Subcutaneous adipose tissue (tissue), 4 donors: ENCODE measurements around the gene MCRS1. TPM values are rescaled to one million over a fixed set of nuclear protein-coding genes. Genes with fewer than 3 reads are reported as not detected.

ENCODE experiments used
- total RNA-seq, 4 donors: library from RNA; depleted of rRNA; stranded (reverse); fragments of >200 nt; gene quantifications; one replicate each; pipeline ENCODE4 v1.1.0, GENCODE V29; 2016
- TF ChIP-seq, protein P1 (sequence below): fragments of 450-650 bp; IDR thresholded peaks from one replicate; pipeline ENCODE4 v1.5.1; 2016; ENCODE audit warnings: low read depth, mild to moderate bottlenecking, control low read depth, antibody characterized with exemption, moderate library complexity

The MCRS1 gene
- total RNA-seq, 4 donors from 2014 or later = 28.7 to 36.1 (median 32.5) TPM

DNA sequence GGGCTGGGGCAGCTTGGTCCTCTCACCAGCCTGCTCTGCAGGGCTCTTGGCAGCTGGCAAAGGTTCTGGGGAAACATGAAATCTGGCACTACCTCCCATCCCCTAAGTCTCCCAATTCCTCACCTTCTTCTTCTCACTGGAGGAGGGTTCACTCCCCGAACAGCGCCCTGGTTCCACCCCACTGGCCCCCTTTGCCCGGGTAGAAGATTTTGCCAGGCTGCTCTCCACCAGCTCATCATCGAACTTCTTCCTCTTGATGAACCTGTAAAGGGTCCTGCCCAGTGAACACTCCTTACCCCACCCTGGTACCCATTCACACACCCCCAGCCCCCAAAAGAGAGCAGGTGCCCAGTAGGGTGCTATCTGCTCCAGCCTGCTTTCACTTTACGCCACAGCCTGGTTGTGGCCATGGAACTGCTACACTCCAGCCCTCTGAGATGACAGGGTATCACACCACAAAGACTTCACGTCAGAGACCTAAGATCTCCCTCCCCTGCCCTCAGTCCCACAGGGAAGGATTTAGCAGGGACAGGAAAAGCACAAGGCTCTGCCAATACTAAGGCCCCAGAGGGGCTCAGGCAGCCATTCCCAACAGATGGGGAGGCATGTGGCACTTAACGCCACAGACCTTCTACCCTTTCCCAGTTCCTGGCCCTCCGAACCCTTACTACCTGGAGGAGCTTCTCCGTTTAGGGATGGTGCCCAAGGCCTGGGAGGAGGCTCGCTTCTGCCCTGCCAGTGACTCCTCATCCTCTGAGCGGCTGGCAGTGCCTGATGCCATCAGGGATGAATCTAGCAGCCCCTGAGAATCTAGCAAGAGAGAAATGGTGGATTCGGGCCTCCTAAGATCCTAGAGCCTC is 2.3 kb downstream of the MCRS1 start:
- TF ChIP-seq, protein P1, sequence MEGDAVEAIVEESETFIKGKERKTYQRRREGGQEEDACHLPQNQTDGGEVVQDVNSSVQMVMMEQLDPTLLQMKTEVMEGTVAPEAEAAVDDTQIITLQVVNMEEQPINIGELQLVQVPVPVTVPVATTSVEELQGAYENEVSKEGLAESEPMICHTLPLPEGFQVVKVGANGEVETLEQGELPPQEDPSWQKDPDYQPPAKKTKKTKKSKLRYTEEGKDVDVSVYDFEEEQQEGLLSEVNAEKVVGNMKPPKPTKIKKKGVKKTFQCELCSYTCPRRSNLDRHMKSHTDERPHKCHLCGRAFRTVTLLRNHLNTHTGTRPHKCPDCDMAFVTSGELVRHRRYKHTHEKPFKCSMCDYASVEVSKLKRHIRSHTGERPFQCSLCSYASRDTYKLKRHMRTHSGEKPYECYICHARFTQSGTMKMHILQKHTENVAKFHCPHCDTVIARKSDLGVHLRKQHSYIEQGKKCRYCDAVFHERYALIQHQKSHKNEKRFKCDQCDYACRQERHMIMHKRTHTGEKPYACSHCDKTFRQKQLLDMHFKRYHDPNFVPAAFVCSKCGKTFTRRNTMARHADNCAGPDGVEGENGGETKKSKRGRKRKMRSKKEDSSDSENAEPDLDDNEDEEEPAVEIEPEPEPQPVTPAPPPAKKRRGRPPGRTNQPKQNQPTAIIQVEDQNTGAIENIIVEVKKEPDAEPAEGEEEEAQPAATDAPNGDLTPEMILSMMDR = no peak

DNA sequence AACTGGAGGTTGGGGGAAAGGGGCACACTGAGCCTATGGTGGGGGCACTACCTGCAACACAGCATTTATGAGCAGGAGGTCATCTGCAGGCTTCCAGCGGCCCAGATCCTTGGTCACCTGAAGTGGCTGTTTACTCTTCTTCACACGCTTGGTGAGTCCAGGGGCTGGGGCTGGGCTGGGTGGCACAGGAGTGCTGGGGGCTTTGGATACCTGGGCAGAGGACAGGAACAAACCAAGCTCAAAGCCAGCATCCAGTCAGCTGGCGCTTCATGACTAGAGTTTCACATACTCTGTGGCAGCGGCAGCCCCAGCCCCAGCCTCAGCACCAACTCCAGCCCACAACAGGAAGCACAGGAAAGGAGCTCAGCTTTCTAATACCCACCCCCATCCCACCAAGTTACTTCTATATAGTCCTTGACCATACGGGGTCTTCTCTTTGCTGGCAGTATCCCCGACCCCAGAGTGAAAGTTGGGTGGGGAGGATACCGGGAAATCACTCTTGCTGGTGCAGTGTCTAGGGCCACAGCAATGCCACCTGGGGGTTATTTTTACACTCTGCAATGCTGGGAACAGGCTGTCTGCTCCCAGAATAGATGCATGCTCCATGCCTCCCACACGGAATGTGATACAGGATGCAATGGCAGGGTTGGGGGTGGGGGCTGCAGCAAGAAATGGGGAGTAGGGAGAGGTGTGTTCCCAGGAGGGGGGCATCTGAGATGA is 3.1 kb downstream of the MCRS1 start:
- TF ChIP-seq, protein P1 = no peak

GRCh38 chr12:49563951-49564685 is 3.8 kb downstream of the MCRS1 start:
- TF ChIP-seq, protein P1 = no peak

GRCh38 chr12:49562831-49563230 is 5.1 kb downstream of the MCRS1 start:
- TF ChIP-seq, protein P1 = no peak

DNA sequence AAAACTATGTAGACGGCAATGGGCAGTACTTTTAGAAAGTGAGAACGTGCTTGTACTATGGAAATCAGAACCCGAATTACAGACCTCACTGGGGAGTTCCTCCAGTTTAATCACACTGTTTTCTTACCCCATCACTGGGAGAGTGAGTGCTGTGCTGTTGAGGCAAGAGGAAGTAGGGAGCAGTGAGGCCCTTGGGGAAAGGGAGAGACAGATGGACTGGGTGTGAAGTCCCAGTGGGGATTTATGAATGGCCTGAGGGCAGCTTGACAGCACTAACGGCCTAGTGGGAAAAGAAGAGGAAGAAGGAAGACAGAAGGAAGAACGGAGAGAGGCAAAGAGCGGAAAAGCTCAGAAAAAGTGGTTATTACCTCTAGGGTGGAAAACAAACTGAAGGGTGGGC is 5.7 kb downstream of the MCRS1 start:
- TF ChIP-seq, protein P1 = no peak

DNA sequence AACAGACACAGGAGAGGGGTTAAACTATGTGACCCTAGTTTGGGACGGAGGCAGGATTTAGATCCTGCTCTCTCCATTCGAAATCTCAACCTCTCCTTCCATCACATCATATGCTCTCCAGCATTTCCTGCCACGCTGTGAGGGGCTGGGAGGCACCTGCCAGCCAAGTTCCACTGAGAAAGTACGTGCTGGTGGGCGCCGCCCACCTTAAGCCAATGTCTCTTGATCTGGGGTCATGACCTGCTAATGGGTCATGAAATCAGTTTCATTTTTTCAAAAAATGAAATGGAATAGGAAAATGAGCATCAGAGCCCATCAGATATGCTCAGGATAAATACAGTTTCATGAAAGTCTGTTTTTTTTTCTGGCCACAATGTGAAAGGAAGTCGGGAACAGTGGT is 7.2 kb downstream of the MCRS1 start:
- TF ChIP-seq, protein P1 = no peak
